Activated CD8-positive, alpha-beta memory T cell treated with anti-CD3 and anti-CD28 coated beads, Interleukin-2, amount 50 U/mL, for 24 hours (primary cell): Measurements from ENCODE around the gene YBEY.

Experiments used
- DNase-seq: peaks from one replicate; pipeline ENCODE4 v3.0.0-alpha.2; 2020; ENCODE audit errors: extremely low read depth

The YBEY gene

GRCh38 chr21:46327711-46328110, 41.6 kb downstream of the YBEY start:
- no peak for DNase-seq

DNA sequence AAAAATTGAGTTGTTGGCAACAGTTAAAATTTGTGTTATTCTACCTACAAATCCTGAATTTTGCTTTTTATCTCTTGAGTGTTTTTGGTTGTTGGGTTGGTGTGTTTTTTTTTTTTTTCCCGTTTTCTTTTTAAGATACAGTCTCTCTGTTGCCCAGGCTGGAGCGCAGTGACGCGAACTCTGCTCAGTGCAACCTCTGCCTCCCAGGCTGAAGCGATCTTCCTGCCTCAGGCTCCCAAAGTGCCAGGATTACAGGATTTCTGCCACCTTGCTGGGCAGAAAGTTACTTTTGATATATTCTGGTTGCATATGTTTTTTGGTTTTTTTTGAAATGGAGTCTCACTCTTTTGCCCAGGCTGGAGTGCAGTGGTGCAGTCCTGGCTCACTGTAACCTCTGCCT, 42.0 kb downstream of the YBEY start:
- DNase-seq: no peak

DNA sequence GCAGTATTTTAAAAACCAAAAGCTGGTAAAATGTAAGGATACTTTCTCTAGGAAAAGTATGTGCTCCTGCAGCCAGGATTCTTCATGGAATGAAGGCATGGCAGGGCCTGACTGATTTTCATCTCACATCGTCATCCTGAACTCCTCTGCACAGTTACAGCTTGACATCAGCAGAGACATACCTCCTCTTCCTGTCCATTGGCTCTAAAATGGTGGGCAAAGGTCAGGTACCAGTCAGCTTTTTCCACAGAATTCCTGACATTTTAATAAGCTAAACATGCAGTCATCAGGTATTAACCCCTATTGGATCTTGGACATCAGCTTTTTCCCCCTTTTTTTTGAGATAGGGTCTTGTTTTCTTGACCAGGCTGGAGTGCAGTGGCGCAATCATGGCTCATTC, 43.7 kb downstream of the YBEY start:
- no peak for DNase-seq

GRCh38 chr21:46334351-46335140, 48.4 kb downstream of the YBEY start:
- DNase-seq: no peak

DNA sequence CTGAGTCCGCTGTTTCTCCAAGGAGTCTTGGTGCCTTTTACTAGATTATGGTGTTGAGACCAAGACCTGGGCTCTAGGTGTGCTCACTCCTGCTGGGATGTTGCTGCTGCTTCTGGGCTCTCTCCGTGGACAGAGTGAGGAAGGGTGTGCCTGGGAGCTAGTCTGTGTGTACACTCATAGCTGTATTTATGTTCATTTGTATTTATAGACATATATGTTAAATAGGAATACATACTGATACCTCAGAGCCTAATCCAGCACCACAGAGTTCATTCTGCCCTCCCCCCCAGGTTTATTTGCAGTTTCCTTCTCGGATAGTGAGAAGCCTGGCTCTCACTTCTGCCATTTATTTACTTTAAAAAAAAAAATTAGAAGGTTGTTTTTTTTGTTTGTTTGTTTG, 50.5 kb downstream of the YBEY start:
- no peak for DNase-seq

DNA sequence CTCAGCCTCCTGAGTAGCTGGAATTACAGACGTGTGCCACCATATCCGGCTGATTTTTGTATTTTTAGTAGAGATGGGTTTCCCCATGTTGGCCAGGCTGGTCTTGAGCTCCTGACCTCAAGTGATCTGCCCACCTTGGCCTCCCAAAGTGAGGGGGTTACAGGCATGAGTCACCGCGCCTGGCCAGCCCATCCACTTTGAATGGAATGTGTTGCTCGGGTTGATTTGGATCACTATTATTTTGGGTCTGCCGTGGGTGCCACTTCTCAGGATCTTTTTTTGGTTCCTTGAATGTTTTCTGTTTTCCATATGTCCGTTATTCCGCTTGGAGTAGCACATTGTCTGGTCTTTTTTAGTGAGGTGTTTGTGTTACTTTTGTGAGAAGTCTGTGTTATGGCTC, 54.9 kb downstream of the YBEY start:
- no peak for DNase-seq

DNA sequence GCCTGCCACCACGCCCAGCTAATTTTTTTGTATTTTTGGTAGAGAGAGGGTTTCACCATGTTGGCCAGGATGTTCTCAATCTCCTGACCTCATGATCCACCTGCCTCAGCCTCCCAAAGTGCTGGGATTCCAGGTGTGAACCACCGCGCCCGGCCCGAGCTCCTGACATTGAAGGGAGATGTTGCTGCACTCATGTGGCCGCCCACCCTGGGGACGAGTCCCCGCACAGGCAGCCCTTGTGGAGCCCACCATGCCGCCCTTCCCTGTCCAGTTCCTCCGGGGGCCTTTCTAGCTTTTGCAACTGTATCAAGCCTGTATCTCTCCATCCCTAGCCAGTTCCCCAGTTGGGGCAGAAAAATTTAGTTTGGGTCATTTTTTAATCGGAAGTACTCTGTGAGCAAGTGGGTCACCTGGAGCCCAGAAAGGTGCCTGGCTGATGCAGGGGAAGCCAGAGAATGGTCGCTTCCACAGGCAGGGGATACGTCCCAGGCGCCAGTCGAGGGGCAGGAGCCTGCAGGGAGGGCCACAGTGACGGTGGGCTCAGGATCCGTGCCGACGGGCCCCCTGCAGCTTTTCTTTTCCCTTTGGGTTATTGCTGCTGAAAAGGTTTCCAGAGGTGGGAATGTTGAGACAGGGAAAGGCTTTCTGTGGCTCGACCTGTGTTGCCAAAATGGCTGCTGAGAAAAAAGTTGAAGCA, 58.2 kb downstream of the YBEY start:
- DNase-seq: no peak

- DNase-seq: no peak
Observed at GRCh38 chr21:46345861-46346260, 59.7 kb downstream of the YBEY start.

DNA sequence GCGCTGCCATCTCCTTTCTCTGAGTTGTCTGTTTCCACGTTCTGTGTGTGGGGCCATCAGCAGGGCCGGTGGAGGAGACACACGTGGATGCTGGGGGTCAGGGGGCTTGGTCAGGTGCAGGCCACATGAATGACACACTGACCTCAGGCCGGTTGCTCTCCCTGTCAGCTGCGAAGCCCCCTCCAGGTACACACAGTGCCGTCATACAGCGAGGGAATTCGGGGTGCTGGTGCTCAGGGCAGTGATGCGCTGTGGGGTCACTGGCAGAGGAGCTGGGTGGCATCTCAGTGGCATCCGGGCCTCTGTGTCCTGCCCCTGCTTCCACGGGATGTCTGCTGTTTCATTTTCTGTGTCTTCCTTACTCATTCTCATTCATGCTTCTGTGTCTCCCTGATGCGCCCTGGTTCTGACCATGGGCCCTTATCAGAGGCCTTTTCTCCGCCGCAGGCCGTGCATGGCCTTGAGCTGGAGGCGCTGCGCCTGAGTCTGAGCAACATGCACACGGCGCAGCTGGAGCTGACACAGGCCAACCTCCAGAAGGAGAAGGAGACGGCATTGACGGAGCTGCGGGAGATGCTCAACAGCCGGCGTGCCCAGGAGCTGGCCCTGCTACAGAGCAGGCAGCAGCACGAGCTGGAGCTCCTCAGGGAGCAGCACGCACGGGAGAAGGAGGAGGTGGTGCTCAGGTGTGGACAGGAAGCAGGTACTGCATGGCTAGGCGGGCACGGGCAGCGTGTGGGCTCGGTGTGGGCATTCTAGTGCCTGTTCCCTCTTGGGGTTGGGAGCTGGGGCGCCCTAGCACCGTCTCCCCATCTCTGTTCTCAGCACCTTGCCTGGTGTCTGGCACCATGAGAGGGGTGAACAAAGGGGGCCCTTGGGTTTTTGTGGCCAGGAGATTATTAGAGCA, 60.4 kb downstream of the YBEY start:
- DNase-seq: no peak

- DNase-seq: no peak
Observed at GRCh38 chr21:46347203-46347550, 61.0 kb downstream of the YBEY start.
